NCI-H1694 treated with DMSO at 0.1 percent for 48 hours (cell line): Measurements from ENCODE around the gene GATA6.

Experiments
- DNase-seq: peaks from one replicate; lab custom pipeline; 2025; lab: John Stamatoyannopoulos, UW

Gene GATA6

GRCh38 chr18:22166069-22166950 is 3.1 kb upstream of the GATA6 start:
- no peak for DNase-seq

GRCh38 chr18:22167091-22167470 is 2.3 kb upstream of the GATA6 start:
- no peak for DNase-seq

DNA sequence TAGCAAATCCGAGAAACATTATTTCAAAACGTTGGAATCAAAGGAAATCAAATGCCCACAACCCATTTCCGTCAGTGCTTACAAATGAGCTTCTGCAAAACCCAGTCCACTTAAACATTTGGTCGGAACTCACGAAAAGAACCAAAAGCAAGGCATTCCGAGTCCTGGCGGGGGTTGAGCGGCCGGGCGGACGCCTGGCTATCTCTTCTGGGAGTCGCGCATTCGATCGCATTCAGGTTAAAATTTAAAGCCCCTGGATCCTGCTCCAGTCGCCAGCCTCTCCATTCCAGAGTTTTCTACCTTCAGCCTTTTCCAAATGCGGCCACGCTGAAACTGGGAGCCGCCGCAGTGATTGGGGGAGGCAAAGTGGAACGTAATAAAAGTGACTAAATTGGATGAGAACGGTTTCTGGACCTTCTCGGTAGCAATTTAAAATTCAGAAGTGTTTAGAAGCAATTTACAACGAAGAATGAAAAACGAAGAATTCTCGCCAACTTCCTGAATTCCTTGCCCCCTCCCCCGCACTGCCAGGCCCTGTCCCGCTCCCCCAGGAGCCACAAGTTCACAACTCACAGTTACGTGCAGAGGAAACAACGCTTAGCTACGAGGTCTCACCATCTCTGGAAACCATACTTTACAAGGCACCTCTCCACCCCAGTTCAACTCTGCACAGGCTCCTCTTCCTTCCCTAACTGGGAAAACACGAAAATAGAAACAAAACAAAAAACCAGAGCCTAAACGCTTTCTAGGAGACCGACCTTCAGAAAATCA is 1.7 kb upstream of the GATA6 start:
- DNase-seq = no peak

DNA sequence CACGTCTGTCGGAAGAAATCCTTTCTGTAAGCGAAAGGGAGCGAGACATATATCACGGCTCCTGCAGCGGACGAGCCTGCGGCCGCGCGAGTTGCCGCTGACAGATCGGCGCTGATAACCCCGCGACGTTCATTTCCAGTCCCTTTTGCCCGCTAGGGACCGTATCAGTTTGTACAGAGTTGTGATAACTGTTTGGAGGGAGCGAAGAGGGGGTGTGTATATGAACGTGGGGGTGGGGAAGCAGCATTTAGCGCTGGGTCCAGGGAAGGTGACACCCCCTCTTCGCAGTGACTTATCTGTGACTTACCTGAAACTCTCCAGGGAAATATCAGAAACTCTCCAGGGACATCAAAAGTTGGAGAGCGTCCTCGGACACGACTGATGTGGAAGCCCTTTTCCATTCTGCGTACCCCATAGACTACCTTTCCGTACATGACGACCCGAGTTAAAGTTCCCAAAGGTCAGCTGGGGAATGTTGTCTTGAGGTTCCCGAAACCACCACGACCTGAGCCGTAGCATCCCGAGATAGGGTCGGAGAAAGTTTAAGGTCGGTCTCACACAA is 948 bp upstream of the GATA6 start:
- DNase-seq = no peak

- no peak for DNase-seq
Measured at GRCh38 chr18:22169889-22170420, 566 bp downstream of the GATA6 start.

DNA sequence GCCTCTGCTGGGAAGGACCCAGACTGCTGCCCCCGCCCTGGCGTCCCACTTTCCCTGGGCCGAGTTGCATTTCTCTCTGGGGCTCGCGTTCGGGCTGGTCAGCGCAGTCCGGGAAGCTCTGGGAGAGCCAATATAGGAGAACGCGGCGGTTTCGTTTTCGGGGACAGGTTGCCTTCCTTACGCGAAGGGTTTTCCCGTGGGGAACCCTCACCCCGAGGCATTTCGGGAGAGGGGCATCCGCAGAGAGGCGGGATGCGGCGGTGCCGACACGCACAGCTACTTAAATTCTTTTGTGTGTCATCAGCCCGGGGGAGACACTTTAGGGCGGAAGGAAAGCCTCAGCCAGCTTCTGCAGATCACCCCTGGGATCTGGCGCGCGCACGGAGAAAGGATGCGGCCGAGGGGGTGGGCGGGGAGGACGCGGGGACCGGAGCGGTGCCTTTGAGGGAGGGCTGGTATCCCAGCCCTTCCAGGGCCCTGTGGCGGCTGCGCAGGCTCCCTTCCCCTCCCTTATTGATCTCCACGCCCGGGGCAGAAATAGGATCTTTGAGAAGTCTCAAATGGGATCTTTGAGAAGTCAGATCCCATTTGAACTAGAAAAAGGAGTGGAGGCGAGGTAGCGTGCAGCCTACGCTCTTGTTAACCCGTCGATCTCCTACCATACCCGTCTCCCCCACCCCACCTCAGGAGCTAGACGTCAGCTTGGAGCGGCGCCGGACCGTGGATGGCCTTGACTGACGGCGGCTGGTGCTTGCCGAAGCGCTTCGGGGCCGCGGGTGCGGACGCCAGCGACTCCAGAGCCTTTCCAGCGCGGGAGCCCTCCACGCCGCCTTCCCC is 1.2 kb downstream of the GATA6 start:
- no peak for DNase-seq

DNA sequence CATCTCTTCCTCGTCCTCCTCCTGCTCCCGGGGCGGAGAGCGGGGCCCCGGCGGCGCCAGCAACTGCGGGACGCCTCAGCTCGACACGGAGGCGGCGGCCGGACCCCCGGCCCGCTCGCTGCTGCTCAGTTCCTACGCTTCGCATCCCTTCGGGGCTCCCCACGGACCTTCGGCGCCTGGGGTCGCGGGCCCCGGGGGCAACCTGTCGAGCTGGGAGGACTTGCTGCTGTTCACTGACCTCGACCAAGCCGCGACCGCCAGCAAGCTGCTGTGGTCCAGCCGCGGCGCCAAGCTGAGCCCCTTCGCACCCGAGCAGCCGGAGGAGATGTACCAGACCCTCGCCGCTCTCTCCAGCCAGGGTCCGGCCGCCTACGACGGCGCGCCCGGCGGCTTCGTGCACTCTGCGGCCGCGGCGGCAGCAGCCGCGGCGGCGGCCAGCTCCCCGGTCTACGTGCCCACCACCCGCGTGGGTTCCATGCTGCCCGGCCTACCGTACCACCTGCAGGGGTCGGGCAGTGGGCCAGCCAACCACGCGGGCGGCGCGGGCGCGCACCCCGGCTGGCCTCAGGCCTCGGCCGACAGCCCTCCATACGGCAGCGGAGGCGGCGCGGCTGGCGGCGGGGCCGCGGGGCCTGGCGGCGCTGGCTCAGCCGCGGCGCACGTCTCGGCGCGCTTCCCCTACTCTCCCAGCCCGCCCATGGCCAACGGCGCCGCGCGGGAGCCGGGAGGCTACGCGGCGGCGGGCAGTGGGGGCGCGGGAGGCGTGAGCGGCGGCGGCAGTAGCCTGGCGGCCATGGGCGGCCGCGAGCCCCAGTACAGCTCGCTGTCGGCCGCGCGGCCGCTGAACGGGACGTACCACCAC is 2.1 kb downstream of the GATA6 start:
- DNase-seq = no peak

DNA sequence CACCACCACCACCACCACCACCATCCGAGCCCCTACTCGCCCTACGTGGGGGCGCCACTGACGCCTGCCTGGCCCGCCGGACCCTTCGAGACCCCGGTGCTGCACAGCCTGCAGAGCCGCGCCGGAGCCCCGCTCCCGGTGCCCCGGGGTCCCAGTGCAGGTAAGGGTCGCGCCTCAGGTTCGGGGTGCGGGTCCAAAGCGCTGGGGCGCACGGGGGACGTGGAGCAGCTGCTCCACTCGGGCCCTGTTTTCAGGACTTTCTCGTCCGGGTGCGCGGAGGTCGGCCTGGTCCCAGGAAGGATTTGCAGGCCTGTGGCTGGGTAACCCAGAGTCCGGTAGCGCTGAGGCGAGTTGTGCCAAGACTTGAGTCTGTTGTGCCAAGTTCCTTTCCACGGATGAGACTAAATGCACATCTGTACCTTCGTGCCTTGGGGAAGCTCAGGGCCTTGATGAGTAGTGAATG is 2.8 kb downstream of the GATA6 start:
- DNase-seq = no peak

DNA sequence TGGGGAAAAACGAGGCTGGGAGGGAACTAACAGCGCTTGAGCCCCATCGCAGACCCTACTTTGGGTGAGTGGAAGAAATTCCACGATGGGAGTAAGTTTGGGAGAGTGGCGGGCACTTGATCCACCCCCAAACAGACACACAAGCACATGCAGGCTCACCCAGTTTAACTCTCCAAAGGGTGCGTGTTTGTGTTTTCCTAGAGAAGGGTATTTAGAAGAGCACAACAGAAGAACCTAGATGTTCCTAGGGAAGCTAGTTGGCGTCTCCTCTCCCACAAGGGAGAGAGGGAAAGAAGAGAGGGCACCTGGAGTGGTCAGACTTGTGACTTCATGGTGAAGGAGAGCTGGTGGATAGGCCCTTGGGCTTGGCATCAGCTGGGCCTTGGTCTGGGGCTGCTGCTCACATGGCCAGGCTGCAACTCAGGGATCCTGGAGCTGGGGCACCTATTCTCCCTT is 3.2 kb downstream of the GATA6 start:
- DNase-seq = no peak

DNA sequence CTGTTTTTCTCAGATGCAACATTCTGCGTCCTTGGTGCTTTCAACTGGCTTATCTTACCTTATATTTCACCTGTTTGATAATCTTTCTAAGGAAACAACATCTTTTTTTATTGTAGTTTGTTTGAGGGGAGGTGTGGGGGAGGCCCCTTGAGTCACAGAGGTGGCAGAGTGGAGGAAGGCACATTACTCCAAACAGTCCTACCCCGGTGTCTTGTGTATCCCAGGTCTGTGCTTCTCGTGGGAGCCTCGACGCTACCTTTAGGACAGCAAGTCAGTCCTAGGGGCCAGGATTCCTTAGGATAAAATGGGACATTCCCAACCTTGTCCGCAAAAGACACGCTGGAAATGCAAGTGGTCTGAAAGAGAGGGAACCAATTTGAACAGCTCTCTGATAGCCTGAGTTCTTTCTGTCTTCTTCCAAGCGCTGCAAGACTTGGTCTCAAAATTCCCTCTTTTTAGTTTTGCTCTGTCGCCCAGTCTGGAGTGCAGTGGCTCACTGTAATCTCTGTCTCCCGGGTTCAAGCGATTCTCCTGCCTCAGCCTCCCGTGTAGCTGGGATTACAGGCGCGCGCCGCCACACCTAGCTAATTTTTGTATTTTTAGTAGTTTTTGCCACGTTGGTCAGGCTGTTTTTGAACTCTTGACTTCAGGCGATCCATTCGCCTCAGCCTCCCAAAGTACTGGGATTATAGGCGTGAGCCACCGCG is 4.0 kb downstream of the GATA6 start:
- DNase-seq = no peak

DNA sequence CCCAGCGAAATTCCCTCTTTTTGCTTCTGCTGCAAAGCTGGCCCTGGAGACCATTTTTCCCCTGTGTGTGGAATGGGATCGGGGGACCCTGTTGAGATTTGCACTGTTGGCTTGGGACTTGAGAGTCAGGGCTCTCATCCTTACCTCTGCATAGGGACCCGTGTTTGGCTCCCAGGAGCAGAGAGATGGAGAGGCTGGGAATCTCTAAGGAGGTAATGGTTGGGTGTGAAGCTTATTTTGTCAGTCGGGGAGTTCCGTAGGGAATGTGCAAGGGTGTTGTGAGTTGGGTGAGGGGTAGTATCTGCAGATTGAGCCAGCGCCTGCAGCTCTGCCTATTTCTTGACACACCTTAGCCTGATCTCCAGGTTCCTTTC is 4.5 kb downstream of the GATA6 start:
- no peak for DNase-seq

DNA sequence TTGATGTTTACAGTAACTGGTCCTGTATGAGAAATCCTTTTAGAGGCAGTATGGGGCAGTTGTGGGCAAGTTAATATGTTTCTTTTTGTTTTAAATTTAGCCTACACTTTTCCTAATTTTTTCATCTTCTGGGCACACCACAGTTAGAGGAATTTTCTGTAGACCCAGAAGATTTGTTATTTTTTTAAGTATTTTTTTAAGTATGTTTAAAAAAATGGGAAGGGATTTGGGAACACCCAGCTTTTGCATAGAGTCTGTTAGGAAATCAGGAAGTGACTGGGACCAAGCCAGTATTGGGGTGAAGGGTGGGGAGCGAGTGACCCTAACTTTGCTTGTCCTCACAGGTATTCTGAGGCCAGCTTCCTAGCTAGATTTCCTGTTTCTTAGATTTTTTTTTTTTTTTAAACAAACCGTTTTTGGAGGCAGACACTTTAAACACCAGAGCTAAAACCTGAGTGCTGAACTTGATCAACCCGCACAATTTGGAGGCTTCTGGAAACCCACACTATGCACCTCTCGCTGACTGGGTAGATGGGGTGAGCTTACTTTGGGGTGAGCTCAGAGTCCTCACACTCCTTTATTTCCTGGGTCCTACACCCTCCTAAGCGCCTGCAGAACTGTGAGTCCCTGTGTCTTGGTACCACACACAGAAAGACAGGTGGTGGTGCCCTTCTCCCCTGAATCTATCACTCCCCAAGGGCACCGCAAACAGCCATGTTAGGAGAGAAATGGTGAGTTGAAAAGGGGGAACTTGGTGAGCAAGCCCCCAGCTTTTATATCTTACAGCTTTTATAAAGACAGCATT is 5.2 kb downstream of the GATA6 start:
- DNase-seq = no peak

GRCh38 chr18:22175346-22175745 is 6.0 kb downstream of the GATA6 start:
- DNase-seq = no peak

DNA sequence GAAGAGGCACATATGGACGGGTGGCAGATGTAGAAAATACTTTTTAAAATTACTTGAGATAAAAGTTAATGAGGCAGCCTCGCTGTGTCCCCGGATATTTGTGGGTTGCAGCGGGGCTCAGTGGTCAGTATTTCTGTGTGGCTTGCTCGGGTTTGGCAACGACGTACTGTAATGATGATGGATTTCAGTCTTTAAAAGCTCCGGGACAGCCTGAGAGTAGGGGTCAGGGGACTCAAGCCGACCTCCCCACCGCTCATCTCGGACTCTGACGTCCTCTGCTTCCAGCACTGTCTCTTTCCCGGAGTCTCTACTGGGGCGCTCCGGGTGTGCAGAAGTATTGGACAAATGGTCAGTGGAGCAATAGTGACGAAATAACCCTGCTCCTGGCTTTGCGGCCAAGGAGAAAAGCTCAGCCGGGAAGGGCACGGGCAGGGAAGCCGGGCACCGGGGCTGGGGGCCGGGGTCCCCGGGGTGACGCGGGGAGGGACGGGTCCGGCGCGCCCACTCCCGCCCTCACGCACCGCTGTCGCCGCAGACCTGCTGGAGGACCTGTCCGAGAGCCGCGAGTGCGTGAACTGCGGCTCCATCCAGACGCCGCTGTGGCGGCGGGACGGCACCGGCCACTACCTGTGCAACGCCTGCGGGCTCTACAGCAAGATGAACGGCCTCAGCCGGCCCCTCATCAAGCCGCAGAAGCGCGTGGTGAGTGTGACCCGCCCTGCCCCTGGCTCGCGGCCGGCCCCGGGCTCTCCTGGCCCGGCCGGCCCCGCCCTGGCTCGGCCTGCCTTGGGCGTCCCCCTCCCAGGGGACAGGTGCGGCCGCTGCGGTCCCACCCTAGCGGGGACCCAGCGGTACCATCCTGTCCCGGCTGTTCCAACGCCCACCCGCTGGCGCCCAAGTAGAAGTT is 7.3 kb downstream of the GATA6 start:
- DNase-seq = no peak

DNA sequence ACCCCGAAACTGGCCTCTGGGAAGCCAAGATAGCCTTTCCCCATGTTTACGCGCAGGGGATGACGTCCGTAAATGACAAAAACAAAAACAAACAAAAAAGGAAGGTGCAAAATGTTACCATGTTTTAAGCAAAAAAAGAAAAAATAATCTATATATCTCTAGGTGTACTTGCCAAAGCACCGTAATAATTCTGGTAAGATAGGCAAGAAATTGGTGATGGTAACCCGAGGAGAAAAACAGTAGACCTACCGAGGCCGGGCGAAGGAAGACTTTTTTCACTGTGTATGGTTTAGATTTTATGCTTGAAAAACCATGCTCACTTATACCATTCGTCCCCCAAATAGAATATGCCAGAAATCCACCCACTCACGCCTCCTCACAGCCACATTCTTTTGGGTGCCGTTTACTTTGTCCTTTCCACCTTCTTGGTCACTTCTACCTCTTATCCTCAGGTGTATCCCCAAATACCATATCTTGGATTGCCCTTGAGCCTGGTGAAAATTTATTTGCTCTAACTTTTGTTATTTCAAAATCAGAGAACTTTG is 8.0 kb downstream of the GATA6 start:
- no peak for DNase-seq

- DNase-seq = no peak
Measured at GRCh38 chr18:22179174-22179573, 9.8 kb downstream of the GATA6 start.

DNA sequence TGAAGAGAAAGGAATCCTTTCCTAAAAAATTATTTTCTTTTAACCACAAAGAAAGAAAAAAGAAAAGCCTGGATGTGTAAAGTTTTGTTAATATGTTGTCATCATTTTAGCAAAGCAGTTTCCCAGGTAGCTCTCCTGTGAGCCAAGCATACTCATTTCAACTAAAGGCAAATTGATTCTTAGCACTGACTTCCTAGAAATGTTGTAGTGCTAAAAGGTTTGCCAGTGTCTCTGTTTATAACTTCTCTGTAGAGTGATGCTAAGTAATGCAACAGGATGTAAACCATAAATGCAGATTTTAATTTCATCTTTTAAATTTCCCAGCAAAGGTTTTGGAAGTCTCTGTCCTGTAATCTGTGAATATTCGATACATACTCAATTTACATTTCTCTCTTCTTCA is 10.2 kb downstream of the GATA6 start:
- no peak for DNase-seq

DNA sequence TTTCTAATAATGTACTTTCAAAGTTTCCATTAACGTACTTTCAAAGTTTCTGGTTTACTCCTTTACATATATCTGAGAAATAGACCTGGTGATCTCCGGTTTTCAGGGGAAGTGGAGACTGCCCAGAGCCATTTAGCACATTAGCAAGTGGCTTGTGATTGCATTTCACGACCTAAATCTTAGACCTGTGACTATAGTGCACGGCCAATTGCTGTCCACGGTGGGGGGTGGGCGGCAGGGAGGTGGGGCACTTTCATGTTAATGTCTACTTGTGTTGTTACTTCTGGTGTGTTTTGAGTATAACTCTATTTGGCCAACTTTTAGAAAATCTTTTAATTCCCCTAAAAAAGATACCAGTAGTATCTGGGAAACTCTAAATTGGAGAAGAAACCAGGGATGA is 11.3 kb downstream of the GATA6 start:
- no peak for DNase-seq
